Activated B cell treated with CpG ODN at 0.5 μM for 24 hours (primary cell): ENCODE measurements around the gene IFIT1B. TPM values are rescaled to one million over a fixed set of nuclear protein-coding genes. Genes with fewer than 3 reads are reported as not detected.

Experiments
- ATAC-seq: fragments of 200-7000 bp; cut with Tn5 transposase; one replicate; pipeline ENCODE4 v1.10.0; 2021; ENCODE audit warnings: low read depth, mild to moderate bottlenecking, moderate library complexity
- CTCF ChIA-PET: fragments of 350-600 bp; sonication (Branson Sonifier 250); formaldehyde crosslinking; loops from one replicate; lab custom pipeline; 2021; ENCODE audit warnings: antibody characterized with exemption; lab: Charles Lee
- POLR2A ChIA-PET: fragments of 350-600 bp; sonication (Branson Sonifier 250); formaldehyde crosslinking; loops from one replicate; lab custom pipeline; 2021; ENCODE audit warnings: antibody characterized with exemption; lab: Charles Lee
- DNase-seq: peaks from one replicate; pipeline ENCODE4 v3.0.0; 2022
- H3K27ac Mint-ChIP-seq: one replicate; pipeline ENCODE4 v1.8.0; 2020; ENCODE audit warnings: mixed read lengths
- H3K27me3 Mint-ChIP-seq: one replicate; pipeline ENCODE4 v1.8.0; 2021; ENCODE audit warnings: mixed read lengths
- H3K36me3 Mint-ChIP-seq: one replicate; pipeline ENCODE4 v1.8.0; 2021; ENCODE audit warnings: low read depth, mixed read lengths
- H3K4me1 Mint-ChIP-seq: one replicate; pipeline ENCODE4 v1.8.0; 2021; ENCODE audit warnings: mixed read lengths
- H3K4me3 Mint-ChIP-seq: one replicate; pipeline ENCODE4 v1.8.0; 2020; ENCODE audit warnings: mild to moderate bottlenecking, mixed read lengths
- H3K9me3 Mint-ChIP-seq: one replicate; pipeline ENCODE4 v1.8.0; 2020; ENCODE audit warnings: mixed read lengths
- CTCF ChIP-seq: fragments of 200-600 bp; IDR thresholded peaks from one replicate; pipeline ENCODE4 v1.8.0; 2022; ENCODE audit warnings: antibody characterized with exemption, mild to moderate bottlenecking
- intact Hi-C: fragments of 100-400 bp; cut with micrococcal nuclease; formaldehyde crosslinking; loops from one replicate; pipeline ENCODE4 v1.15.1; 2024
- total RNA-seq: library from RNA; stranded (reverse); gene quantifications from 2 replicates; pipeline ENCODE4 v1.2.3, GENCODE V29; 2022

IFIT1B gene
- total RNA-seq, 1 donor from 2014 or later, result not detected

- CTCF ChIA-PET, result no interaction called here
- DNase-seq (no peak), ATAC-seq (no peak)
- intact Hi-C loops, result no loop called here
- Mint-ChIP-seq H3K4me1 (peaks cover 18% of the 10 kb centered on the region), H3K9me3 (peaks cover 7% of the 10 kb centered on the region), H3K27me3 (no peaks in the 10 kb centered on the region), H3K4me3 (no peak overlapping the region), H3K36me3 (no peaks in the 10 kb centered on the region), H3K27ac (no peak overlapping the region)
- POLR2A ChIA-PET, result no interaction called here
- no peak for TF ChIP-seq CTCF
Observed at GRCh38 chr10:89355394-89355931, 22.4 kb upstream of the IFIT1B start.

- H3K4me3 Mint-ChIP-seq, result no peak overlapping the region
- H3K27me3 Mint-ChIP-seq, result no peaks in the 10 kb centered on the region
- POLR2A ChIA-PET, result no interaction called here
- ATAC-seq, result no peak
- CTCF ChIA-PET, result no interaction called here
- no peak for DNase-seq
- peaks cover 2% of the 10 kb centered on the region for H3K4me1 Mint-ChIP-seq
- no peak overlapping the region for H3K27ac Mint-ChIP-seq
- no peaks in the 10 kb centered on the region for H3K36me3 Mint-ChIP-seq
- no peak for TF ChIP-seq CTCF
- intact Hi-C loops, result no loop called here
- H3K9me3 Mint-ChIP-seq, result peaks cover 7% of the 10 kb centered on the region
Observed at GRCh38 chr10:89357096-89357495, 20.8 kb upstream of the IFIT1B start.

- Mint-ChIP-seq H3K27ac (no peak overlapping the region), H3K36me3 (no peaks in the 10 kb centered on the region), H3K27me3 (no peaks in the 10 kb centered on the region), H3K9me3 (peaks cover 7% of the 10 kb centered on the region), H3K4me1 (peaks cover 2% of the 10 kb centered on the region), H3K4me3 (no peak overlapping the region)
- DNase-seq (no peak), ATAC-seq (no peak)
- CTCF ChIA-PET, result no interaction called here
- intact Hi-C loops, result no loop called here
- TF ChIP-seq CTCF, result no peak
- POLR2A ChIA-PET, result no interaction called here
Observed at GRCh38 chr10:89357975-89358374, 19.9 kb upstream of the IFIT1B start.

- ChIA-PET POLR2A (interaction anchor here (0.7 kb wide), 1 partner anchor 265 kb away, joined by 3 read pairs; no protein-coding TSS in a partner anchor), CTCF (no interaction called here)
- no peaks in the 10 kb centered on the region for H3K27me3 Mint-ChIP-seq
- intact Hi-C loops, result no loop called here
- ATAC-seq (no peak), DNase-seq (no peak)
- no peak for TF ChIP-seq CTCF
- no peak overlapping the region for H3K4me3 Mint-ChIP-seq
- no peak overlapping the region for H3K27ac Mint-ChIP-seq
- peaks cover 16% of the 10 kb centered on the region for H3K4me1 Mint-ChIP-seq
- no peaks in the 10 kb centered on the region for H3K9me3 Mint-ChIP-seq
- no peaks in the 10 kb centered on the region for H3K36me3 Mint-ChIP-seq
Observed at GRCh38 chr10:89360157-89360556, 17.7 kb upstream of the IFIT1B start.

DNA sequence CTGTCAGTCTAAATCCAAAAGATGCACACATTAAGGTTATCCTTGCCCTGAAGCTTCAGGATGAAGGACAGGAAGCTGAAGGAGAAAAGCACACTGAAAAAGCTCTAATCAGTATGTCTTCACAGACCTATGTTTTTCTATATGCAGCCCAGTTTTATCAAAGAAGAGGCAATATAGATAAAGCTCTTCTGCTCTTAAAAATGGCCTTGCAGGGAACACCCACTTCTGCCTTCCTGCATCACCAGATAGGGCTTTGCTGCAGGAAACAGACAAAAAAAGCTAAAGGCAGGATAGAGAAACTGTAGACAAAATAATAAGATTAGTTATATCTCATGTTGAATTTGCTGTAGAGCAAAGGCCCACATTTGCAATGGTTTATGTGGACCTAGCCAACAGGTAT is 14.9 kb upstream of the IFIT1B start:
- intact Hi-C loops, result no loop called here

More for the DNA sequence above, 14.9 kb upstream of the IFIT1B start:
- H3K27me3 Mint-ChIP-seq, result no peaks in the 10 kb centered on the region
- CTCF ChIA-PET, result no interaction called here
- H3K36me3 Mint-ChIP-seq, result no peaks in the 10 kb centered on the region
- peaks cover 20% of the 10 kb centered on the region for H3K4me1 Mint-ChIP-seq
- no peaks in the 10 kb centered on the region for H3K9me3 Mint-ChIP-seq
- ATAC-seq (no peak), DNase-seq (no peak)
- no peak for TF ChIP-seq CTCF
- H3K27ac Mint-ChIP-seq, result no peak overlapping the region
- POLR2A ChIA-PET, result no interaction called here
- no peak overlapping the region for H3K4me3 Mint-ChIP-seq
